ENCODE measurements around the gene CLEC2D. TPM values are rescaled to one million over a fixed set of nuclear protein-coding genes. Genes with fewer than 3 reads are reported as not detected.

Gene CLEC2D
- total RNA-seq, 1 donor = 9.4 TPM

- H4K20me1 ChIP-seq (ENCODE audit: insufficient read depth, low read length) = no peaks in the 10 kb centered on the region
- TF ChIP-seq CTCF (IDR thresholded peaks at IDR 0.05; ENCODE audit: extremely low read depth, low read depth, low read length) = no peak
- no peak for DNase-seq (ENCODE audit: insufficient read length, low spot score, missing footprints)
- H3K4me2 ChIP-seq (ENCODE audit: insufficient read depth, low read length) = no peak overlapping the region
- no peak overlapping the region for H2AFZ ChIP-seq (ENCODE audit: low read length)
- no peaks in the 10 kb centered on the region for H3K4me1 ChIP-seq (ENCODE audit: insufficient read depth, low read length)
- H3K27ac ChIP-seq (ENCODE audit: low read depth, low read length) = no peak overlapping the region
- peaks cover 4% of the 10 kb centered on the region for H3K27me3 ChIP-seq (ENCODE audit: insufficient read depth, low read length)
- no peaks in the 10 kb centered on the region for H3K36me3 ChIP-seq (ENCODE audit: insufficient read depth, low read length)
- H3K4me3 ChIP-seq (ENCODE audit: insufficient read depth, low read length) = no peak overlapping the region
- no peaks in the 10 kb centered on the region for H3K79me2 ChIP-seq (ENCODE audit: insufficient read depth, low read length)
- no peaks in the 10 kb centered on the region for H3K9me3 ChIP-seq (ENCODE audit: low read depth, low read length)
Observed at GRCh38 chr12:9724023-9724422, 54.5 kb downstream of the CLEC2D start.

GRCh38 chr12:9725213-9725870 lies 55.8 kb downstream of the CLEC2D start:
- Histone ChIP-seq H3K36me3 (ENCODE audit: insufficient read depth, low read length) (no peaks in the 10 kb centered on the region), H3K79me2 (ENCODE audit: insufficient read depth, low read length) (no peaks in the 10 kb centered on the region), H3K4me1 (ENCODE audit: insufficient read depth, low read length) (no peaks in the 10 kb centered on the region), H3K4me2 (ENCODE audit: insufficient read depth, low read length) (no peak overlapping the region), H3K27ac (ENCODE audit: low read depth, low read length) (no peak overlapping the region), H2AFZ (ENCODE audit: low read length) (no peak overlapping the region), H3K4me3 (ENCODE audit: insufficient read depth, low read length) (no peak overlapping the region), H4K20me1 (ENCODE audit: insufficient read depth, low read length) (no peaks in the 10 kb centered on the region), H3K27me3 (ENCODE audit: insufficient read depth, low read length) (no peaks in the 10 kb centered on the region), H3K9me3 (ENCODE audit: low read depth, low read length) (no peaks in the 10 kb centered on the region)
- TF ChIP-seq CTCF (IDR thresholded peaks at IDR 0.05; ENCODE audit: extremely low read depth, low read depth, low read length) = no peak
- DNase-seq (ENCODE audit: insufficient read length, low spot score, missing footprints) = no peak

- Histone ChIP-seq H3K27me3 (ENCODE audit: insufficient read depth, low read length) (no peaks in the 10 kb centered on the region), H3K27ac (ENCODE audit: low read depth, low read length) (no peak overlapping the region), H3K79me2 (ENCODE audit: insufficient read depth, low read length) (no peaks in the 10 kb centered on the region), H3K4me3 (ENCODE audit: insufficient read depth, low read length) (no peak overlapping the region), H3K4me1 (ENCODE audit: insufficient read depth, low read length) (no peaks in the 10 kb centered on the region), H3K9me3 (ENCODE audit: low read depth, low read length) (no peaks in the 10 kb centered on the region), H3K36me3 (ENCODE audit: insufficient read depth, low read length) (no peaks in the 10 kb centered on the region), H4K20me1 (ENCODE audit: insufficient read depth, low read length) (no peaks in the 10 kb centered on the region), H2AFZ (ENCODE audit: low read length) (no peak overlapping the region), H3K4me2 (ENCODE audit: insufficient read depth, low read length) (no peak overlapping the region)
- no peak for DNase-seq (ENCODE audit: insufficient read length, low spot score, missing footprints)
- TF ChIP-seq CTCF (IDR thresholded peaks at IDR 0.05; ENCODE audit: extremely low read depth, low read depth, low read length) = no peak
Observed at GRCh38 chr12:9727813-9728212, 58.3 kb downstream of the CLEC2D start.

- Histone ChIP-seq H3K4me3 (ENCODE audit: insufficient read depth, low read length) (no peak overlapping the region), H3K27me3 (ENCODE audit: insufficient read depth, low read length) (no peaks in the 10 kb centered on the region), H3K9me3 (ENCODE audit: low read depth, low read length) (no peaks in the 10 kb centered on the region), H3K79me2 (ENCODE audit: insufficient read depth, low read length) (no peaks in the 10 kb centered on the region), H3K27ac (ENCODE audit: low read depth, low read length) (no peak overlapping the region), H3K36me3 (ENCODE audit: insufficient read depth, low read length) (no peaks in the 10 kb centered on the region), H2AFZ (ENCODE audit: low read length) (no peak overlapping the region), H3K4me2 (ENCODE audit: insufficient read depth, low read length) (no peak overlapping the region), H3K4me1 (ENCODE audit: insufficient read depth, low read length) (no peaks in the 10 kb centered on the region), H4K20me1 (ENCODE audit: insufficient read depth, low read length) (no peaks in the 10 kb centered on the region)
- TF ChIP-seq CTCF (IDR thresholded peaks at IDR 0.05; ENCODE audit: extremely low read depth, low read depth, low read length) = no peak
- DNase-seq (ENCODE audit: insufficient read length, low spot score, missing footprints) = no peak
Observed at GRCh38 chr12:9729082-9729481, 59.6 kb downstream of the CLEC2D start.
